Fibroblast of skin of abdomen (primary cell): ENCODE data around the gene CPED1.
"Not testable (repeated sequence)": the region's sequence is repeated elsewhere in the genome, so short reads cannot be mapped to it uniquely, and the experiment has no call there.

Source experiments
- DNase-seq: peaks from one replicate; pipeline ENCODE4 v3.0.0-alpha.2; 2013

CPED1 gene

DNA sequence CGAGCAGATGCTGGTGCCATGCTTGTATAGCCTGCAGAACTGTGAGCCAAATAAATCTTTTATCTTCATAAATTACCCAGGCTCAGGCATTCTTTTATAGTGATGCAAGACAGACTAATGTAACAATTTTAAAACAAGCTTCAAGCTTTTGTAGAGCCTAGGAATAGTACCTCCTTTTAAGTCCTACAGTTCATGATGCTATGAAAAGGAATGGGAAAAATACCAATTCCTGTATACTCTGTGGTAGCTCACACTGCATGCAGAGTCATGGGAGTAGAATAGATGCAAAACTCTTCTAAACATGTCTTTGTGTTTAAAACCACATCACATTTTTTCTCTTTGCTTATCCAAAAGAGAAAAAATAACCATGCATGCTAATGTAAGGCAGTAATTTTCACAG is 273.7 kb downstream of the CPED1 start:
- no peak for DNase-seq

DNA sequence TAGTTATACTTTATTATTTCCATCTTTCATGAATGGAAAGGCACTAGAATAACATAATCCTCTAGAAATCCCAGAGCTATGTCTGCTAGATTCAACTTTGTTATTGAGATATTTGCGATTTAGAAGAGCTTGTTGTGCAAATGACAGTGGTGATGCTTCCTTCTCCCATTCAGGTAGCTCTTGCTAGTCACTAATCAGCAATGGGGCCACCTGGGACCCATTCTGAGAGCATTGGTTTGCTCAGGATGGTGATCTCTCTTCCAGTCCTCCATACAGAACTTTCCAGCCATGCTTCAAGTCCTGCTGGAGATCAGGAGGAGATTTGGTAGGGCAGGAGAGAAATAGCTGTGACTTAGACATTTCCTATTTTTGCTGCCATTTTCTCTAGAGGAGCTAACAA is 274.5 kb downstream of the CPED1 start:
- no peak for DNase-seq

DNA sequence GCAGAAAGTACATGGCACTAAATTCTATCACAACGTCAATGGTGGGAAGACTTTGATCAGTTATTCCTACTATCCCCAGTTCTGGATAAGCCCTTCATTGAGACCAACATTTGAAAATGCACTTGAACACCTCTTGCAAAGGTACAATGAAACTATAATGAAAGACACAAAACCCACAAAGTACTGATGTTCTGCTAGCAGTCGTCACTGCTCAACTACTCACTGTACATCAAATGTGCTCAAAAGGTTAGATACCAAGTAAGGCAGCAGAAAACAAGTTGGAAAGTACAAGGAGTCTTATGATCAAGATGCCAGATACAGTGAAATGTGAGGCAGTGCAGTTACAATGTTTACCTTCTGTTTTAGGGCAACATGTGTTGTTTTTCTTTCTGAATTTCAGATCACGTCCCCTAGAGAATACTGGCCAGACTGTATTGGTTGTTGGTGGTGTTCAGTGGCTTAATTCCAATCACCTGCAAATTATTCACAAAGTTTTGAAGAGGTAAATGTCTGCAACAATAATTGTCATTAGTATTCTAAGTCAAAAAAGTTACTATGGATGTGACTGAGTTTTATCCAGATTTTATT is 277.9 kb downstream of the CPED1 start:
- no peak for DNase-seq

DNA sequence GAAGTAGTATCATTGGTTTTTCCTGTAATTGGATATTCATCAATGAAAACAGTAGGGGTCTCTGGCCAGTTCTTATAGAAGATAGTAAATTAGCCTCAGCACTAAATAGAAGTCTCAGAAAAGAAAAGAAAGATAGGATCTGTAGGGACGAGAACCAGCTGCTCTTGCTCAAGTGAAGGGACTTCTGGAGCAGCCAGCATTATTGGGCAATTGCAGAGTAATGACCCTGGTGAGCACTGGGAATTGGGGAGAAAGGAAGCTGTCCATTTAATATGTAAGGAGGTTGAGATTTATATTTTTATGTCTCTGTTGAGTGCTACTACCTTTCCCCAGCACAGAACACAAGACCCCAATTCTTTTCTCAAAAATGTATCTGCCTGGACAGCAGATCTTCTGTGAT is 279.1 kb downstream of the CPED1 start:
- DNase-seq = no peak

DNA sequence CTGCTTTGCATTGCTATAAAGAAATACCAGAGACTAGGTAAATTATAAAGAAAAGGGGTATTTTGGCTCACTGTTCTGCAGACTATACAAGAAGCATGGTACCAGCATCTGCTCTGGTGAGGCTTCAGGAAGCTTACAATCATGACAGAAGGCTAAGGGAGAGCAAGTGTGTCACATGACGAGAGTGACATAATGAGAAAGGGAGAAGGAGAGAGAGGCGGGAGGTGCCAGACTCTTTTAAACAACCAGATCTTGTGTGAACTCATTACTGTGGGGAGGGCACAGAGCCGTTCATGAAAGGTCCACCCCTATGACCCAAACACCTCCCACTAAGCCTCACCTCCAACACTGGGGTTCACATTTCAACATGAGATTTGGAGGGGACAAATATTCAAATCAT is 281.3 kb downstream of the CPED1 start:
- DNase-seq = no peak

DNA sequence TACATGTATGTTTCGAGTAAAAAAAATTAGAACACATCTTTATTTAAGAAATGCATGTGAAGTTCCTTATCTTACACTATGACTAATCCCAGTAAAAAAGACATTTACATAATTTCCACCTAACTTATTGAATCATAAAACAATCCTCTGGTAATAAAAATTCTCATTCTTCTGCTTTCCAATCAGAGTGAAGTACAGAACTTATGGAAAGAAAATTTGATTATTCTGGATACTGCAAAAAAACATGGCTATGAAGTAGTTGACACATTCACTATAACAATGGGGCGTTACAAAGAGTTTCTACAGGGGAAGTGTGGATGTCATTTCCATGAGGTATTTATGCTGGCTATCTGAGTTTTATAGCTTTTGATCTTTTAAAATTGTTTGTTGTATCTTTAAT is 282.6 kb downstream of the CPED1 start:
- no peak for DNase-seq

DNA sequence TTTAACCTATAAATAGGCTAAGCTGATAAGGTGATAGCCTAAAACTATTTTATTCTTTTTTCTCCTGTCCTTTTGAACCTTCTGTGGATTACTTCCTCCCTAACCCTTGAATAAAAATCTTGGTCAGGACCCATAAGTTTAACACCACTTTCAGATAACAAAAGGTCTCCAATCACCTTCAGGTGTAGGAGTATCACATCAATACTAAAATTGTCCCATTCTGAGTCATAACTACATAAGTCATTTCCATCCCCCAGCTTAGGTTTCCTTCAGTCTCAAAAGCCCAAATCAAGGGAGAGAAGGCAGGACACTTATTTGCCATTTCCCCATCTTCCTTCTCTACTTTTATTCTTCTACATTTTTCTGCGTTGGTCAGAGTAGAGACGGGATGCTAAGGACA is 283.4 kb downstream of the CPED1 start:
- DNase-seq = no peak

DNA sequence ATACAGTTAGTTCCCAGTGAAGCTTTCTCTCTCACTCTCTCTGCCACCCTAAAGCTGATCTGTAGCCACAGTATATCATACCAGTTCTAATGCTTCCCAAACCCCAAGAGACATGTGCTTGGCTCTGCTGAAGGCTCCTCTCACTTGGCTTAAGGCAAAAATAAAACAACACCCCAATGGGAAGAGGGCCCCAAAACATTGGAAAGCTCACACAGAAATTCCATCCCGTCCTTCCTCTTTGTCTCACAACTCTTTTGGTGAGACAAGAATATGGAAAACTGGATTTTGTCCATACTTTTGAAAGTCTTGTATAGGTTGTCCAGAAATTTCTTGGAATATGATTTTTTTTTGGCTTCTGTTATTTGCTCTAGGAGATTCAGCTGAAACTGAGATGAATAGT is 284.2 kb downstream of the CPED1 start:
- DNase-seq = no peak

DNA sequence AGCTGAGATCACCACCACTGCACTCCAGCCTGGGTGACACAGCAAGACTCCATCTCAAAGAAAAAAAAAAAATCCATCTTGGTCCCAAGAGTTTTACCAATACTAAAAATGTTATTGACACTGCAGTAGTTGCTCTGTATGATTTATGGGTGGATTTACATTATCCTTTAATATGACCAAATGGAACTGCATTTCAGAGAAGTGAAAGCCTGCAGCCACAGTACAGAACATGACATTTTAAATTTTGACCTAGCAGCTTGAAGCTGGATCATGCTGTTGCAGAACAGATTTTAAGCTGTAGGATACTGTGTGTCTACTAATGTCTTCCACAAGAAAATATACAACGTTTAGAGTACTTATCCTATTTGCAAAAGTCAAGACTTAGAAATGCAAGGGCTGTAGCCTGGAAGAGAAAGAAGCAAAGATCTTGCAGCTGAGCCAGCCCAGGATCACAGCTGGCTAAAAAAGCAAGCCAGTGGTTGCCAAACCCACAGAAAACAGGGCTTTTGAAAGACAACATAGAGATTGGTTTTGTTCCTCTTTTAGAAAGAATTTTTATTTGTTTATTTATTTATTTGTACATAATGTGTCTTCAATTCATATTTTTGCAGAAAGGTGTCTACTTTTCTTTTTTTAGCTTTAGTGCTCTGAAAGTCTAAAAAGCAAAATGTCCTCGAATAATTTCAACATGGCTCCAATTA is 285.1 kb downstream of the CPED1 start:
- no peak for DNase-seq

DNA sequence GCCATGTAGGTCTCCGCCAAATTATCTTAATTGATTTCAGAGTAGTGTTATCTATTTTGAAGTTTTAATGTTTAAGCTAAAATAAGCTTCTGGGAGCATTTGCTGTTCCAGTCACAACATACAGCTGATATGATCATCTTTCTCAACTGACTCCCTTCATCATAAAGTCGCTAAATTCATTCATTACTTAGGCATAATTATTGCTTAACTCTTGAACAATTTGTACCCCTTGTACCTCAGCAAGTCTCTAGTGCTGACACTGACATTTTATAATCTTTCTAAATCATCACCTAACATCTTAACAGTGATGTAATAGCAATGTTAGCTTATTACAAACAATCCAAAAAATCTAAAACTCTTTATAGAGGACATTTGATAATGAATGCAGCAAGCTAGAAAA is 286.0 kb downstream of the CPED1 start:
- DNase-seq = no peak

DNA sequence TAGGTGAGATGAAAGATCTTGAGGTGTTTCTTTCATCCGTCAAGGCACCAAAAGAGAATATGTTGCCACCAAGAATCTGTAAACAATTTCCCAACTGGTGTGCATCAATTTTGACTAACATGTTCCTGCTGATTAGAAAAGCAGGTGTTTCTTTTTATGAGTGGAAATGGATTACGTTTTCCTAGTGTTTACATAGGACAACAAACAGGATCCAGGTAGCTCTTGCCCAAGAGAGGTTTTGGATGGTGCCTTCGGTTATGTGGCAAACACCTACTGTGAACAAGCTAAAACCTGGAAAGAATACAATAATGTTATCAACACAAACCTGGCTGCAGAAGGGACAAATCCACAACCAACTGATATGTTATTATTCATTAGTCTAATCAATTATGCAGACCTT is 286.7 kb downstream of the CPED1 start:
- DNase-seq = no peak

DNA sequence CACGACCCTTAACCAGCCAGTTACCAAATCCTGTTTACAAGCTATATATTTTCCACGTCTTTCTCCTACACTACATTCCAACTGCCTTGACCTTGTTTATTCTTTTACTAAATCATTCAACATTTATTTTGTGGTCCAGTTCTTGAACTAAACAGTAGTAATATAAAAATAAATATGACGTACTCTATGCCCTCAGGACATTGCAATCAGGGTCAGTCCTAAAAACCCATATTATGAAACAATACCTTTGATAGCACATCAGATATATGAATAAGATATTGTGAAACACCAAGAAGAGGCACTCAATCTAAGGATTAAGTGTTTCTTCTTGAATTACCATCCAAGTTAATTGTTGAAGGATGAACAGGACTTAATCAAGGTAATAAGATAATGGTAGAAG is 287.8 kb downstream of the CPED1 start:
- no peak for DNase-seq

DNA sequence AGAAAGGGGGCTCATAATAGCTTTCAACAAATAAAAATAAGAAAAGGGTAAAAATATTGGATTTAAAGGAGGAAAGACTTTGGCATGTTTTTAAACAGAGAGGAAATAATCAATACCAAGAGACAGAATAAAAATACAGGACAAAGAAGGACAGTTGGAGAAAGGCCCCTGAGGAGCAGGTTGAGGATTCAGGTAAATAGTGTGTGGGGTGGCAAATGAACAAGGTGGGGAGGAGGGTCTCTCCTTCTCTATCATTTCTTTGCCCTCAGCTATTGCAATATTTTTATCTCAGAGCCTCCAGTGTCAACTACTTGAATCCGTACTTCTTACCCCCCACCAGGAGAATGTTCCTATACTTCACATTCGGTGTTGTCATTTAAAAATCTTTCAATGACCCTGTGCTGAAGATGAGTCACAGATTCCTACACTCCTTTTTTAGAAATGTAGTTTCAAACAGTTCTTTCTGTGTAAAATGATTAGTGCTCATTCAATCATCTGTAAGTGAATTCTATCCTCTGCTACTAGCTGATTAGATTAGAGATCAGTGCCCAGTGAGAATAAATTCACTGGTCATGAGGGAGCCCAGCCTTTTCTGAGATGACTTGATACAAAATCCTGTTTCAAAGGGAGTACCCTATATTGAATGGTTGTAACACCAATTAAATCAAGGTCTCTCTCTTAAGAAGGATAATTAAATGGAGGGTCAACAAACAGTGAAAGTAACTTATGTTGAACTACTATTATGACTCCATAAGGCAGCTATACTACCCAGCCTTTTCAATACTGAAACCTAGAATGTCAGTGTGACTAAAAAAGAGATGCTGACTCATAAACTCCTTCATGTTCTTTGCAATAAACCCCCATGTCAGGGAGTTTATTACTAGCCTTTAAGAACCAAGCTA is 289.9 kb downstream of the CPED1 start:
- peak; percentile 68 for DNase-seq

DNA sequence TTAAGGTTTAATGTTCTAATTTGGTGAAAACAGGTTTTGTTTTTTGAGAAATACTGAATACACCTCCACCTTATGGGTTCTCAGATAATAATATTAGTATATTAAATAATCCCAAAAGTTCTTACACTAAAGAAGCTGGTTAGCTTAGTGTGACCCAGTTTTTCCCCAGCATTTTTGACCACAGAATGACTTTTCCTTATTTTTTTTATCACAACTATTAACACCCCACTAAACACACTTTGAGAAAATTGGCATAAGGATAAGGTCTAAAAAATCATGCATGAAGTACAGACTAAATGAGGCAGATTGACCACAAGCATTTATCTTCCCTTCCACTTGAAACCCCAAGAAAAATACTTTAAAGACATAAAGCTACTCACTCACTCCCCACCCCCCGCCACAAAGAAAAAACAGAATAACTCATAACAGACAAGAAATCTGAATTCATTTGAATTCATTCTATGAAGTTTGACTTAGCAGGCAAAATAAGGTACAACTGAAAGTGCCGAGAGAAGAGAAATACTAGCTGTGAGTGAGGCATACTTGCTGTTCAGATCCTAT is 290.6 kb downstream of the CPED1 start:
- peak; percentile 76 for DNase-seq

DNA sequence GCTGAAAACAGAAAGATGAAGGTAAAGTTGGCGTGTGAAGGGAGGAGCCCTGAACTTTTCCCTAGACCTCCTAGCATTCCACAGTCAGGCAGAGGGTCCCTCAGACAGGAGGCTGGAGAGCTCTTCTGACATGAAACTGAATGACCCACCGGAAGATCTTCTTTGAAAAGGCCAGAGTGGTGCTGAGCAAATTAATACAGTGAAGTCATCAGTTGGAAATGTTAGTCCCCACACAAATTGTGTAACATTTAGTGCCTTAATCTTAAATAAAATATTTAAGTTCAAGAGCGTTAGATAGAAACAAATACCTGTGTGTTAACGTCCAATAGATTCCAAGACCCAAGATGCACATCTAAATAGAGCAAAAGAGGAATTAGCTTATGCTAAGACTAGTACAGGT is 291.3 kb downstream of the CPED1 start:
- DNase-seq = no peak

DNA sequence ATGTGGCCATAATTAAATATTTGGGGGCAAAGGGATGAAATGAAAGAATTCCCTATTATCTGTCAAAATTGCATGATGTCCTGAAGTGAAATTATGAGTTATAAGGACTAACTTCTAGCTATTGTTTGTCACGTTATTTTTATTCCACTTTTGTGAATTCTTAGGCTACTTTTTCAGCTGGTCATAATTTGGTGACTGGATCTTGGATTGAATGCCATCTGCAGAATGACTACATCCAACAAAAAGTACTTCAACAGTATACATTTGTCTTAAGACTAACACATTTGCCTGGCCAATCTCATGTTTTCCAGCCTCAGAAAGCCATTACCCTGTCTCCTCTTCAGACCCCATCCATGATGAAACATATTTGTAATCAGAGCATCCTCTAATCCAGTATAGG is 292.1 kb downstream of the CPED1 start:
- DNase-seq = peak; percentile 27

DNA sequence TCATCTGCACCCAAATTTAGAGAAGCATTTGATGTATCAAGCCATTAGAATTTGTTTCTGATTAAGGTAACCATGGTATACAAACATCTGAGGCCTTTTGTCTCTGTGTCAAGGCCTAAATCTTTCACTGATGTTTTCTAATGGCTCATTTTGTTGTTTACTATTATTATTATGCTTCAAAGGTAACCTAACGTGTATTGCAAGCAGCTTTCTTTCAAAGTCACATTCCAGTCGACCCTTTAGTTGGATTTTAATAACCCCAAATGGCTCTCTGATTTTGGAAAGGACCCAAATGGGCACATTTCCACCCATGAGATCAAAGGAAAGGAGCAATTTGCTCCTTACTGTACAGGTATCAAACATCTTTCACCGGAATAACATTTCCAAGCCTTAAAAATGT is 293.6 kb downstream of the CPED1 start:
- DNase-seq = no peak

DNA sequence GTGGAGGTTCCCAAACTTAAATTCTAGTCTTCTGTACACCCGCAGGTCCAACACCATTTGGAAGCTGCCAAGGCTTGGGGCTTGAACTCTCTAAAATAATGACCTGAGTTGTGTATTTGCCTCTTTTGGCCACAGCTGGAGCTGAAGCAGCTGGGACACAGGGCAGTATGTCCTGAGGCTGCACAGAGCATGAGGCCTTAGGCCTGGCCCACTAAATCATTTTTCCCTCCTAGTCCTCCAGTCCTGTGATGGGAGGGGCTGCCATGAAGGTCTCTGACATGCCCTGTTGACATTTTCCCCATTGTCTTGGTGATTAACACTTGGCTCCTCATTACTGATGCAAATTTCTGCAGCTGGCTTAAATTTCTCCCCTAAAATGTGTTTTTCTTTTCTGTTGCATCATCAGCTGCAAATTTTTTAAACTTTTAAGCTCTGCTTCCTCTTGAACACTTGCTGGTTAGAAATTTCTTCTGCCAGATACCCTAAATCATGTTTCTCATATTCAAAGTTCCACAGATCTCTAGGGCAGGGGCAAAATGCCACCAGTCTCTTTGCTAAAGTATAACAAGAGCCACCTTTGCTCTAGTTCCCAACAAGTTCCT is 296.7 kb downstream of the CPED1 start:
- DNase-seq = no peak

DNA sequence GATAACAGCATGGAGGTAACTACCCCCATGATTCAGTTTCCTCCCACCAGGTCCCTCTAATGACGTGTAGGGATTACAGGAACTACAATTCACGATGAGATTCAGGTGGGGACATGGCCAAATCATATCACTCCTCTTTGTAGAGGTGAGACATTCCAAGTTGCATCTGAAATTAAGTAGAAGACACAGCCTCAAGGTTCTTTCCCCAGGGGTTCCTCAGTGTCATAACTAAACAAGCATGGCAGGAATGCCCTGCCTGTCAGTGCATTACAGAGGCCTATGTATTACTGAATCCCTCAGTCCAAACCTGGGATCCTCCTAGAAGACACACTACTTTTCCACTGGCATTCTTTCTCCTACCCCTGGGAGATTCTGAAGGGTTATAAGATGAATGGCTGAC is 297.7 kb downstream of the CPED1 start:
- DNase-seq = no peak

DNA sequence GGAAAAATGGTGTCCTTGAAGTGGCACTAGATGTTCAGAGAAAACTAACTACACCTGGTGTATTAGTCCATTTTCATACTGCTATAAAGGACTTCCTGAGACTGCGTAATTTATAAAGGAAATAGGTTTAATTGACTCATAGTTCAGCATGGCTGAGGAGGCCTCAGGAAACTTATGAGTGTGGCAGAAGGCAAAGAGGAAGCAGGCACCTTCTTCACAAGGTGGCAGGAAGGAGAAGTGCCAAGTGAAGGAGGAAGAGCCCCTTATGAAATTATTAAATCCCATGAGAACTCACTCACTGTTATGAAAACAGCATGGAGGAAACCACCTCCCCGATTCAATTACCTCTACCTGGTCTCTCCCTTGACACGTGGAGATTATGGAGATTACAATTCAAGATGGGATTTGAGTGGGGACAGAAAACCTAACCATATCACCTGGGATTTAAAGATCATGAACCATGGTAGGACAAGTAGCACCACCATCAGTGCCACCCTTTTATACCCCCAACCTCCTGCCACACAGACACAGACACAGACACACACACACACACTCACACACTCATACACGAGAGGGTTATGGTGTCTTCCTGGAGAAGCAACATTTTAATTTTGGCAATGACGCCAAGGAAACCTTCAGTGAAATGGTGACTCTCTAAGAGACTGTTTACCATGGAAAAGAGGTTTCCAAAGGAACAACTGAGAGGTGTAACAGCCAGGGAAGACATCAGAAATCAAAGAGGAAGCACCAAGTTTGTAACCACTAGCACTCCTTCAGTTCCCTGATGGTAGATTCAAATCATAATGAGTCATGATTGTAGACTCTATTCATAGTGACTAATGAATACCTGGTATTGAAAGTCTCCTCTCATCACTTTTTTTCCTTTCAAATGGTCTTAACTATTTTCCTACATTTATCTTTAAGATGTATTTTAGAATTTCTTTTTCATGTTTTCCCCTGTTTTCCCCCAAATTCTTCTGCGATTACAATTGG is 298.5 kb downstream of the CPED1 start:
- peak; percentile 66 for DNase-seq

DNA sequence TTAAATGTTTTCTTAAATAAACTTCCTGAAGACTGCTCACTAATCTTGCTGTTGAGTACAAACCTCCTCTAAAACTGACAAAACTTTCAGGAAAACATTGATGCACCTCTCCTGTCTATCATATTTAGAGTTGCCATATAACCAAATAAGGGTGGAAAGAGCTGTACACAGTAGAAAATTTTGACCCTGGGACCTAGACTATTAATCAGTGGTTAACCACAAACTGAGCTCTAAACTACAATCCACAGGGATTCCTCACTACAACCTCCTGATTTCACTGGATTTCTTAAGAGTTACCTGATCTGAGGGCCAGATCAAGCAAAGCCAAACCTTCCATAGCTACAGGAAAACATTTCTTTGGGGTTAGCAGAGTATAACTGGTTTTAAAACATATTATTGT is 300.4 kb downstream of the CPED1 start:
- peak; percentile 90 for DNase-seq

DNA sequence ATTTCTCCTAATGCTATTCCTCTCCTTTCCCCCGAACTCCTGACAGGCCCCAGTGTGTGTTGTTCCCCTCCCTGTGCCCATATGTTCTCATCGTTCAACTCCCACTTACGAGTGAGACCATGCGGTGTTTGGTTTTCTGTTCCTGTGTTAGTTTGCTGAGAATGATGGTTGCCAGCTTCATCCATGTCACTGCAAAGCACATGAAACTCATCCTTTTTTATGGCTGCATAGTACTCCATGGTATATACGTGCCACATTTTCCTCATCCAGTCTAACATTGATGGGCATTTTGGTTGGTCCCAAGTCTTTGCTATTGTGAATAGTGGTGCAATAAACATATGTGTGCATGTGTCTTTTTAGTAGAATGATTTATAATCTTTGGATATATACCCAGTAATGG is 301.4 kb downstream of the CPED1 start:
- DNase-seq = not testable (repeated sequence)
